Erythroblast (primary cell): ENCODE results near the gene GNG2.

Experiments
- GATA1 ChIP-seq: IDR thresholded peaks from 2 replicates; pipeline ENCODE4 v1.6.1; 2011; ENCODE audit warnings: low read depth, mild to moderate bottlenecking, control low read depth, low read length, moderate library complexity
- POLR2A ChIP-seq: IDR thresholded peaks from 2 replicates; pipeline ENCODE4 v1.6.1; 2011; ENCODE audit warnings: mild to moderate bottlenecking, low read length

- TF ChIP-seq POLR2A (no peak), GATA1 (no peak)
These were observed 140.3 kb downstream of the GNG2 start for GRCh38 chr14:52000696-52001095.
